ENCODE results near the gene ODAD4. TPM values are rescaled to one million over a fixed set of nuclear protein-coding genes. Genes with fewer than 3 reads are reported as not detected.

Gene ODAD4
- total RNA-seq, 2 donors from 2014 or later = 0.55 to 4.3 TPM

Other genes with a start within 250 kb of the ODAD4 start
- 100 to 1,000 TPM; 136 to 320 TPM for gene EIF1, start 241.7 kb upstream of the ODAD4 start, total RNA-seq
- not detected for gene GAST, start 218.3 kb upstream of the ODAD4 start, total RNA-seq
- gene HAP1, start 196.0 kb upstream of the ODAD4 start, total RNA-seq = 1 to 10 TPM in 1 of 2 donors, under 1 TPM in 1; 0.55 to 3.6 TPM
- 100 to 1,000 TPM; 146 to 266 TPM for gene JUP, start 143.9 kb upstream of the ODAD4 start, total RNA-seq
- gene P3H4, start 118.7 kb upstream of the ODAD4 start, total RNA-seq = 10 to 100 TPM; 15.8 to 19.6 TPM
- gene FKBP10, start 117.6 kb upstream of the ODAD4 start, total RNA-seq = 10 to 100 TPM; 24.5 to 50.2 TPM
- 10 to 100 TPM; 53.9 to 67.2 TPM for gene NT5C3B, start 94.4 kb upstream of the ODAD4 start, total RNA-seq
- 1 to 10 TPM in 1 of 2 donors, under 1 TPM in 1; 0.14 to 6.5 TPM for gene KLHL10, start 92.8 kb upstream of the ODAD4 start, total RNA-seq
- 10 to 100 TPM; 24.2 to 45.0 TPM for gene KLHL11, start 65.2 kb upstream of the ODAD4 start, total RNA-seq
- 100 to 1,000 TPM; 114 to 203 TPM for gene ACLY, start 11.7 kb upstream of the ODAD4 start, total RNA-seq
- gene CNP, start 36.2 kb downstream of the ODAD4 start, total RNA-seq = 100 to 1,000 TPM in 1 of 2 donors, 10 to 100 TPM in 1; 85.8 to 117 TPM
- 10 to 100 TPM; 57.8 to 60.4 TPM for gene DNAJC7, start 86.8 kb downstream of the ODAD4 start, total RNA-seq
- 10 to 100 TPM; 38.8 to 98.8 TPM for gene NKIRAS2, start 89.5 kb downstream of the ODAD4 start, total RNA-seq
- gene C17orf113, start 120.0 kb downstream of the ODAD4 start, total RNA-seq = 1 to 10 TPM; 4.2 to 4.8 TPM
- gene ZNF385C, start 167.9 kb downstream of the ODAD4 start, total RNA-seq = 10 to 100 TPM in 1 of 2 donors, 1 to 10 TPM in 1; 2.3 to 11.8 TPM
- 10 to 100 TPM; 26.7 to 38.6 TPM for gene DHX58, start 182.1 kb downstream of the ODAD4 start, total RNA-seq
- gene KAT2A, start 190.8 kb downstream of the ODAD4 start, total RNA-seq = 10 to 100 TPM; 32.9 to 90.1 TPM
- 1 to 10 TPM in 1 of 2 donors, under 1 TPM in 1; 0.18 to 1.2 TPM for gene HSPB9, start 192.2 kb downstream of the ODAD4 start, total RNA-seq
- 100 to 1,000 TPM; 124 to 146 TPM for gene RAB5C, start 224.4 kb downstream of the ODAD4 start, total RNA-seq